ENCODE measurements around the gene WFDC8.

WFDC8 gene

DNA sequence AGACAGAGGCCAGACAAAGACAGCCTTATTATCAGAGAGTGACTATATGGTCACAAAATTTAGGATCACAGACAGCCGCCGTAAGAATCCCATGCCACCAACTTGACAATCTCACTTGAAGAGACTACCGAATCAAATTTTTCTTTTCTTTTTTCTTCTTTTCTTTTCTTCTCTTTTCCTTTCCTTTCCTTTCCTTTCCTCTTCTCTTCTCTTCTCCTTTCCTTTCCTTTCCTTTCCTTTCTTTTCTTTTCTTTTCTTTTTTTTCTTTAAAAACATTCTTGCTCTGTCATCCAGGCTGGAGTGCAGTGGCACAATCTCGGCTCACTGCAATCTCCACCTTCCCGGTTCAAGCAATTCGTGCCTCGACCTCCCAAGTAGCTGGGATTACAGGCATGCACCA is 30.7 kb downstream of the WFDC8 start:
- no peak for DNase-seq (ENCODE audit: low spot score)

DNA sequence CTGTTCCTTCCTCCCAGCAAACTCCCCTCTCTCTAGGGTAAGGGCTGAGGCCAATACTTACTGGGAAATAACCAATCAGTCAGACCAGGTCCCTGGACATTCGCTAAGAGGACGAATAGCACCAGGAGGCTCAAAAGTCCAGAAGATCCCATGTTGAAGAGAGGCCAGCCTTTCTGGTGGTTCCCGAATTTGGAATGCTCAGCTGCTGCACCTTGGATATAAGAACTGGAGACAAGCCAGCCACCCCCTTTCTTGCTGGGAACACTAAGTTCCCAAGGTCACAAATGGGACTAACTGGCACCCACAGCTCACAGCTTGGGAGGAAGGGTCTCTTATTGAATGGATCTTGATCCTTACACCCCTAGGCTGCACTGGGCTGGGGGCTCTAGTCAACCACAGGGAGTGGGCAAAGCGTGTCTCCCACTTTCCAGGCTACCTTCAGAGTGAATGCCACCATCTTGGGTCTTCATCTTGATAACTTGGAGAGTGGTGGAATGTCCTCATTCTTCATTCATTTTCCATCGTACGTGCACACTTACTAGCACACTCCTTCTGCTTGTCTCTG is 31.8 kb downstream of the WFDC8 start, which contains the start of gene EPPIN:
Gene EPPIN, minus strand, starts transcription at position 196 of the 565 bp plus-strand sequence. Its CDS starts 44 bp downstream, at position 152.
- no peak for DNase-seq (ENCODE audit: low spot score)

DNA sequence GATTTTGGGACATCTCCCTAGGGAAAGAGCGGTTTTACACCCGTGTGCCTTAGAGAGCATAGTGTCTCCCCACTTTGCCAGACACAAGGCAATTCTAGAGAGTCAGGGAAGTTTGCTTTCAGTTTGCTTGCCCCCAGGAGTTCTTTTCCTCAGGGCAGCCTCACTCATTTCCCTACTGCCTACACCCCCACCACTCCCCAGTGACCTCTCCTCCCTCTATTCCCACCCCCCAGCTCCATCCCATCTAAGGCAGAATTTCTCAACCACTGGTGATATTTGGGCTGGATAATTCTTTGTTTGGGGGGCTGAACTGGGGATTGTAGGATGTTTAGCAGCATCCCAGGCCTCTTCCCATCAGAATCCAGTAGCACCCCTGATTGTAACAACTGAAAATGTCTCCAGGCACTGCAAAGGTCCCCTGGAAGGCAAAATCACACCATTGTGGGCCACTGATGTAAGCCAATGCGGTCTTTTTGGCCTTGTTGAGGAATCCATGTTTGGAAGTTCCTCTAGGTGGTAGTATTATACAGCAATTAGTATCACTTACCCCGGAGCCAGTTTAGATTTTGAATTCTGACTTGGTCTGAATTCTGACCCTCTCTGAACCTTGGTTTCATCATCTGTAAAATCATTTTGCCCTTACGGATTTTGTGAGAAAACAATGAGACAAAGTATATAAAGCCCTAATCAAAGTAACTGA is 33.2 kb downstream of the WFDC8 start:
- no peak for DNase-seq (ENCODE audit: low spot score)

DNA sequence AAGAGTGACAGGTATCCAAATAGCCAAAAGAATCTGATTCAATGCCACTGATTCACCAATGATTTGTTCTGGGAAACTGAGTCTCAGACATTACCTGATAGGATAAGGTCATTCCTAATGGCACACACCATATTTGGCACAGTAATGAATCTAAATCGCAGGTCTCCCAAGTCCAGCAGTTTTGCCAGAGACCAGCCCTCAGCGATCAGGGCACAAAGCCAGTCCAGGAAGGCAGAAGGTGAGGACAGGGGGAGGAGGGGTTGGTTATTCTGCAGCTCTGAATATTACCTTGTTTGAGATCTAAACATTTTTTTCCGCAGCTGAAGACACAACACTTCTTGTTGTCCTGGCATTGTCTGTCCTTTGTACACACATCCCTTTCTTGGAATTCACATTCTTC is 33.7 kb downstream of the WFDC8 start:
- no peak for DNase-seq (ENCODE audit: low spot score)

DNA sequence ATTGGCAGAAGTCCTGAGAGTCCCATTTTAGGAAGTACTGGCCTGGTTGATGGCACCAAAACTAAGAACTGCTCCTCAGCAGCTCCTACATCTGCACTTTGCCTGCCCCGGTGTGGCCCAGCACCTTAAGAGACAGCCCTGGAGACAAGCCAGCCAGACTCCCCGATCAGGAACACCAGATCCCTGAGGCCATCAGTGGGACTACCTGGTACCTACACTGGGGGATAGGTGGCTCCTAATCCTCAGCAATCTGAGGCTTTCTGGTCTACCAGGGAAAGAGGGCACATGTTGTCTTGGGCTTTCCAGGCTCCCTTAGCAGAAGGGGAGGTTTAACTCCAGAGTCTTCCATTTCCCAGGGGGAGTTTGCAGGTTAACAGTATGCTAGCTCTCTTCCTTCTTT is 39.7 kb downstream of the WFDC8 start, which contains the start of gene WFDC6:
Gene WFDC6, minus strand, starts transcription at position 101 of the 400 bp plus-strand sequence. Its CDS starts 75 bp downstream, at position 26.
- no peak for DNase-seq (ENCODE audit: low spot score)

DNA sequence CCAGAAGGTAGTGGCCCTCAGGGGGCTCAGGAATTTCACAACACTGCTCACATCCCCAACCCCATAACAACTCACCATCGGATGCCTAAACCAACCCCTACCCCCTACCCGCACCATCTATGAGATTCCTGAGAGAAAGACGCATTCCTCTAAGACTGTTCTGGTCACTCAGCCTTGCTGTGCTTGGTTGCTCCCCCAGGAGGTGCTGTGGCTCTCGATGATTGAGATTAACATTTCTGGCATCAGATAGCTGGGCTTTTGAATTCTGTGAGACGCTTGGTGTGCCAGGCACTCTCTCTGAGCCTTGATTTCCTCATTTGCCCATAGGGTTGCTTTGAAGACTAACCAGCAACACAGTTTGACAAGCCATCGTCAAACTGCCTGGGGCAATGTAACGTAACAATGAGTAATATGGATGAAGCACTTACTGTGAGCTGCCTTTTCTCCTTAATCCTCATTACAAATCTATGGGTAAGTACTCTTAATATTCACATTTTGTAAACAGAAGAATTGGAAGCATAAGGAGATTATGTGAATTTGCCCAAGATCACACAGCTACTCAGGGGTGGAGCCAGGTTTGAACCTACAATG is 40.8 kb downstream of the WFDC8 start:
- no peak for DNase-seq (ENCODE audit: low spot score)

DNA sequence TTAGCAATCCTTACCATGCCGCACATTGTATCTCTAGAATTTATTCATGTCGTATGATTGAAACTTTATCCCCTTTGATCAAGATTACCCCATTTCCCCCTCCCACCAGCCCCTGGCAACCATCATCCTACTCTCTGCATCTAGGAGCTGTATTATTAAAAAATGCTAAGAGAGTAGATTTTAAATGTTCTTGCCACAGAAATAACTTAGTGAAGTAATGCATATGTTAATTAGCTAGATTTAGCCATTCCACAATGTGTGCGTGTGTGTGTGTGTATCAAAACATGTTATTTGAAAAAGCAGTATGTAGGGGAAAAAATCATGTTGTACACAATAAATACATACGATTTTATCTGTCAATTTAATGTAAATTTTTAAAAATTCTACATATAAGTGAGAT is 51.8 kb downstream of the WFDC8 start:
- no peak for DNase-seq (ENCODE audit: low spot score)

DNA sequence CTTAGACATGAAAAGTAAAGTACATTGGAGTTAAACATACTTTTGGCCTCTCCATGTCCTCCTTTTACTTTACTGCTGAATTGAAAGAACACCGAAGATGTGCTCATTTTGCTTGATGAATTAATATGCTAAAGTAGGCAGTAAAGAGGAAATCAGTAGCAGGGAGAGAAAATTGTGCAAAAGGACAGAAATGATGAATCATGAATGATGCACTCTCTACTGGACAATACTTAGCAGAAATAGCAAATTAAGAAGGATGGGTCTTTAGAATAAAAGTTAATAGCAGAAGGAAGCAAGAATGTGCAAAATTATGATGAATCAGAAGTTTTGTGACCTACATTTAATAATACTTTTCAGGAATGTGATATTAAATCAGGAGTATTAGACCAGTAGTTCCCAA is 55.3 kb downstream of the WFDC8 start:
- DNase-seq (ENCODE audit: low spot score): no peak

DNA sequence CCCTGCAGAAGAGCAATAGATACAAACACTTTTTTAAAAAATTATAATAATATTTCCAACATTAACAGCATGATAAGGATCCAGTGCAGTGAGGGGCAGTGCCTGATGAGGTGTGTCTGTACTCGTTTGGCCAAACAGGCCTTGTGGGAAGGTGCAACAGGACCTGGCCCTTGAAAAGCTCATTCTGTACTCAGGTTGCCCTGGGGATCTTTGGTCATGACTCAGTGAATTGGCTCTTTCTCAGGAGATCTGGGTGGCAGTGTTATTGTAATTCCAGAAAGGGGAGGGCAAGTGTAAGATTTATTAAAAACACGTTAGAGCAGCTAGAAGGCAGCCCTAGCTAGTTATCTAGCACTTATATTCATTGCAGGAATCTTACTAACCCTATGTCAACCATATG is 60.8 kb downstream of the WFDC8 start:
- no peak for DNase-seq (ENCODE audit: low spot score)

DNA sequence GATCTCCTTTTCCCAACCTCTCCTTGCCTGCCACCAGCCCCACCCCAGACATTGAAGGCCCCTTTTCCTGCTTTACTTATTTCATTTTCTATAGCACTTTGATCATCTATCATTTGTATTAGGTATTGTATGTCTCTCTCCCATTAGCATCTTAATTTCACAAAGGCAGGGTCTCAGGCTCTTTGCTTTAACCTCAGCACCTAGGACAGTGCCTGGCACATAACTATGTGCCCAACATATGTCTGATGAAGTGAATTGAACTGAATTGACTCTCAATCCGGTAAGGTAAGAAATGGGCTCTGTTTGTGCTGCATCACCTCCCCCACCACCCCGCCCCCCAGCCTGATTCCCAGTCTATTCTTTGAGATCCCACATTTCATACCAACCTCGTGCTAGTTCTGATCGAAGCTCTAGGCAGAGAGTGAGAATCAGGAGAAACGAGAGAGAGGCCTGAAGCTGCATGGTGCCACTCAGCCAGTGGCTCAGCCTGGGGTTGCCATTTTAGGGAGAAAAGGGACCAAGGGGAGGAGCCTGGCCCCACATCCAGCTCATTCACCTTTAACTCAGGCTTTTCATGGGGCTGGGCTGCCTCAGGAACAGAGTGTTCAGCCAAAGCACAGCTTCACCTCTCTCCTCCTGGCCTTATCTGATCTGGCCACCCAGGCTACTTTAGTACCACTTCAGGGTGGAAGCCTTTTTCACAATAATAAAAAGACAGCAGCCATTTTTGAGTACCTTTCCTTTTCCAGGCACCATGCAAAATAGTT is 63.8 kb downstream of the WFDC8 start, which contains the start of gene SPINT3:
Gene SPINT3, minus strand, starts transcription at position 476 of the 767 bp plus-strand sequence. Its CDS starts 14 bp downstream, at position 462.
- no peak for DNase-seq (ENCODE audit: low spot score)

DNA sequence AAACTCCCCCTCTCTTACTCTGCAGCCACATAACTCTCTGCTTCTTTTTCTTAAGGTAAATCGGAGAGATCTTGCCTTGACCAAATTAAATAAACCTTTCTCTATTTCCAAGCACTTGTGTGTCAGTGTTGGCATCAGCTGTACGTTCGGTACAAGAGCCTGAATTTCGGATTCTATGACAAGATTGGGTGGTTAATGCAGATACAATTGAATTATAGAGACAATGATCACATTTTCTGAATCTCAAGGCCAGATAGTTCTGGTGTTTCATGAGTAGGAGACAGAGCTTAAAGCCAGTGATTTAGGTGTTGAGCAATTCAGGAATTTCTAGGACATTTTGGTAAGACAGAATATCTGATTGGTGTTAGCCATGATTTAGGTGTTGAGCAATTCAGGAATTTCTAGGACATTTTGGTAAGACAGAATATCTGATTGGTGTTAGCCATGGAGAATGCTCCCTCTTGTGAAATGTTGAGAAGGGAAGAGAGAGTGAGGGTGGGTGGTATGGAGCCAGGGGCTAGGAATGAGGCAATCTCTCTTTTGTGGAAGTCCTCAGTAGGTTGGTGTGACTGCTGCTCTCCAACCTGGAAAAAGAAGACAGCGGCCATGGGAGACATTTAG is 68.7 kb downstream of the WFDC8 start:
- DNase-seq (ENCODE audit: low spot score): no peak

DNA sequence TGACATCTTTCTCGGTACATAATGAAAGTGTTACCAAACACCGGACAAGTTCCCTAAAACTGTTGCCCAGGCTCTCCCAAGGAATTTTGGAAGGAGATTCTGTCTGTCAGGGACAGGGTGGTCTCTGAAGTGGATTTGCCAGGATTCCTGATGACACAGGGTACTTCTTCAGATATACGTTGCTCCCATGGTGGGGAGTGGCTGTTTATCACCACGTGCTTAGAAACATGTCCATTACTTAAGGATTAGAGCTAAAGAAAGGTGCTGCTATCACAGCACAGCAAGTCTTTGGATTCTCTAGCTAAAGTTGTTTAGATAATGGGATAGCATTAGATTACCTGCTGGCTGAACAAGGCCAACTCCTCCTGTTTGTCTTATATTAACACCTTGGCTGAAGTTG is 70.0 kb downstream of the WFDC8 start:
- no peak for DNase-seq (ENCODE audit: low spot score)

DNA sequence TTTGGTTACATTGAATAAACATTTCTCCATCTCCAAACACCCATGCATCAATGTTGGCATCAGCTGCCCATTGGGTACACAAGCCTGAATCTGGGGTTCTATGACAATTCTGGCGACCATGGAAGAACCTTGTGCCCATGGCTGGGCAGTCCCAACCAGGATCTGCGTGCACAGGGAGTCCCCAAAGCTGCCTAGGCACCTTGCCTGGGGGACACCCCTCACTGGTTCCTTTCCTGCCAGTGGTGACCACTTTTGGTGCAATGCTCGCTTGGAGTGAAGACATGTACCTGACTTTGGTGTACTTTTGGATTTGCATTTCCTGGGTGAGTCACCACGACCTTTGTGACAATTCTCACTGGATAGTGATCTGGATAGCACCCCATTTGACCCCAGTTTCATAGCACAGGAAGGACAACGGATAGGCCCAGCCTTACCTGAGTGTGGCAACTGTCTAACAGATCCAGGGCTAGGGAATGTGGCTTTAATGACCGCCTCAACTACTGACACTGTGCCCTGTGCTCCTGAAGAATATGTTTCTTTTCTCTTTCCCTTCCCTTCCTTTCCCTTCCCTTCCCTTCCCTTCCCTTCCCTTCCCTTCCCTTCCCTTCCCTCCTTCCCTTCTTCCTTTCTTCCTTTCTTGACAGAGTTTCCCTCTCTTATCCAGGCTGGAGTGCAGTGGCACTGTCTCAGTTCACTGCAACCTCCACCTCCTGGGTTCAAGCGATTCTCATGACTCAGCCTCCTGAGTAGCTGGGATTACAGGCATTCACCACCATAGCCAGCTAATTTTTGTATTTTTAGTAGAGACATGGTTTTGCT is 70.8 kb downstream of the WFDC8 start:
- no peak for DNase-seq (ENCODE audit: low spot score)

DNA sequence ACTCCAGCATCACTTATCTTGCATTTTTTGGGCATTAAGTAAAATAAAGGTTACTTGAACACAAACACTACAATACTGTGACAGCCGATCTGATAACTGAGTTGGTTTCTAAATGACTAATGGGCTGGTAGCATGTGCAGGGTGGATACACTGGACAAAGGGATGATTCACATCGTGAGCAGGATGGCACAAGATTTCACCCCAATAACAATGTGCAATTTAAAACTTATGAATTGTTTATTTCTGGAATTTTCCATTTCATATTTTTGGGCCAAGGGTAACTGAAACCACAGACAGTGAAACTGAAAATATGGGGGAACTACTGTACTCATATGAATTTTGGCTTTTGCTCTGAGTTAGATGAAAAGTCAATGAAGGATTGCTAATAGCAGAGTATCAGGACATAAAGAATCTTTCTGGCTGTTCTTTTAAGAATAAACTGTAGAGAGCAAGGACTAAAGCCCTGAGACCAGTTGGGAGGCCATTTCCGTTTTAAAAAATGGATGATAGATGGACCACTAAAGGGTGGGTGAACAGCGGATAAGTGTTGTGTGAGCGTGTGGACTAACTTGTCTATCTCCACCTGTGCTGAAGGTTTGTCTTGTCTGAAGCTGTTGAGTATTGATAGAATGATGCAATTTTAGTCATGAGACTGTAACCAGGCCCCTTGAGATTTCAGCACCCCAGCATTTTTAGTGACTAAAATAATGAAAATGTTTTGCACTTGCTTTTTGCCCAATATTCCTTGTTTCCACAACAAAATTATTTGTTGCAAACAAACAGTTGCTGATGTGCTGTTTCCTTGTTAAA is 71.9 kb downstream of the WFDC8 start:
- DNase-seq (ENCODE audit: low spot score): no peak

DNA sequence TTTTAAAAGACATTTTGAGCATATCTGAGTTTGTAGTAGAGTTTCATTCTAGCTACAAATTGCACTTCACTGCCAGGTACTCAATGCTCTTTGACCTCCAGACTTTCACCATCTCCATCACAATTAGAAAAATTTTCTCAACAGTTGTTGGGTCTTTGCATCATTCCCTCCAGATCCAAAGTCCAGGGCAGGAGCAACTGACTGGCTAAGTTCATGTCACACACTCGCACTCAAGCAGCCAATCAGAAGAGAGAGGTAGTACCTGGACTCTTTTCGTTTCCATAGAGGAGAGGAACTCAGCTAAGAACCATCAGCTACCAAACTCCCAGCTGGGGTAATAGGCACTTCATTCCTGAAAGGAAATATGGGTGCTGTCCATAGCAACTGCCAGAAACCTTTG is 72.7 kb downstream of the WFDC8 start:
- no peak for DNase-seq (ENCODE audit: low spot score)

DNA sequence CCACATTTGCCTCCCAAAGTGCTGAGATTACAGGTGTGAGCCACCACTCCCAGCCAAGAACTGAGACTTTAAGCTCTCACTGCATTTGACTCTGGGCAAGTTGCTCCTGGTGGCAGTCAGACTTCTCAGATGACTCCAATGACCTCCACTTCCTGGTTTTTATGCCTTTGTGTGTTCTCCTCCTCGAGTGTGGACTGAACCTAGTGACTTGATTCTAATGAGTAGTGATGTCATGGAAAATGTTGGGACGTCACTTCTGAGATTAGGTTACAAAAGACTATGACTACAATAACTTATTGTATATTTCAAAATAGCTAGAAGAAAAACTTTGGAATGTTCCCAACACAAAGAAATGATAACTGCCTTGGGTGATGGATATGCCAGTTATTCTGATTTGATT is 75.7 kb downstream of the WFDC8 start:
- no peak for DNase-seq (ENCODE audit: low spot score)

DNA sequence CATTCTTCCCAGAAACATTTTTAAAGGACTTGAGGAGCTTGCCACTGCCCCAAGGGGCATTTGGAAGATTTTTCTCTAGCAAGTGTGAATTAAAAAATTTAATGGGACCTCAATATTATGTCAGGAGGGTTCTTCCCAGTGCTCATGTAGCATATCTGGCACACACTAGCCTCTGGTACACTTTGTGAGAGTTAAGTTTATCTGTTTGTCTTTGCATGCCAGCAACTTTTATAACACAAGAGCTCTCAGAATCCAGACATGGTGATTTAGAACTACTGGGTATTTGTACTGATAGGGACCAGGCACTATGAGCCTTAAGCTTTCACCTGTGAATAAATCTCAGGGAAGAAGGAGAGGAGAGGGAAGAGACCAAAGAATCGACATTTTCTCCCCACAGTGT is 76.5 kb downstream of the WFDC8 start:
- DNase-seq (ENCODE audit: low spot score): no peak
